ENCODE measurements around the gene STK17B.

Gene STK17B

DNA sequence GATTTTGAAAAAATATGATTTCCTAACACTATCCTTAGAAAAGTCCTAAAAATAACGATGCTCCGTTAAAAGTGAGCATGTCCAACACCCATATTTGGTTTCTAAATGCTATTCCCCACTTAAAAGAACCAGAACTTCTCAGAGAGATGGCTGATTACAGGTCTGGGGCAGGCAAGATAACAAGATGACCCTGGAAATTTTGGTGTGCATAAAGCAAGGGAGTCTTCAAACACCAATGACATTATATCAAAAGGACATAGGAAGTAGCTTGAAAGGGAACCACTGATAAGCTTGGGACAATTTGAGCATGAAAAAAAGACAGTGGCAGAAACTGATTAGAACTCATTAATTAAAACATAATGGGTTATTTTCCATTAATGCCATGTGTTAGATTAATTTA is 17.9 kb downstream of the STK17B start:
- no peak for DNase-seq

DNA sequence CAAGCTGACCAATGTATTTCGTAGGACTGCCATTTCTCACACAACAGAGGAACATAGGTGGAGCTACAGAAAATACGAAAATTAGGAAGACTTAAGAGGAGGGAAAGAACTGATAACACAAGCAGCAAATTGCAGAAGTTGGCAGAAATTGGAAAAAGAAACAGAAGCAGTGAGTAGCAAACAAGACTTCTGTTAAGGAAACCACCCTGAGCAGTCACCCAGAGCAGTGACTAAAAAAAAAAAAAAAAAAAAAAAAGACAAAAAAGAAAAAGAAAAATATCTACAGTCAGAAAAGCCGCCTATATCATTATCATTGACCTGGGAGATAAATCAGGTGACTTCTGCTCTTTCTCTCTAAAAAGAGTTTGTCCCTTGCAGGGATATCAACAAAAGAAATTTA is 21.4 kb downstream of the STK17B start:
- no peak for DNase-seq

DNA sequence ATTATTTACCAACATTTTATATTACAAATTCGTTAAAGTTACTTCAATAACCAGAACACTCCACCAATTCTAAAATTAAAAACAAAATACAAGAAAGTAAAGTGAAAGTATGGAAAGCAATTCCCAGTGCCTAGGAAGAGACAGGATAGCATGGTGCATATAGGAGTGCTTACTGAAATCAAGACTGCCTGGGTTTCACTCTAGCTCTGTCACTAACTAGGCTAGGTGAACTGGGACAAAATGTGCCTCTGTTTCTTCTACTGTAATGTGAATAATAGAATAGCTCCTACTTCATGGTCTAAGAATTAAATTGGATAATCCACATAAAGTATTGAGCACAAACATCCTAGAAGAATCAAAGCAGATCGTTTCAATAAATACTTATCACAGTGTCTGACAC is 22.6 kb downstream of the STK17B start:
- no peak for DNase-seq

DNA sequence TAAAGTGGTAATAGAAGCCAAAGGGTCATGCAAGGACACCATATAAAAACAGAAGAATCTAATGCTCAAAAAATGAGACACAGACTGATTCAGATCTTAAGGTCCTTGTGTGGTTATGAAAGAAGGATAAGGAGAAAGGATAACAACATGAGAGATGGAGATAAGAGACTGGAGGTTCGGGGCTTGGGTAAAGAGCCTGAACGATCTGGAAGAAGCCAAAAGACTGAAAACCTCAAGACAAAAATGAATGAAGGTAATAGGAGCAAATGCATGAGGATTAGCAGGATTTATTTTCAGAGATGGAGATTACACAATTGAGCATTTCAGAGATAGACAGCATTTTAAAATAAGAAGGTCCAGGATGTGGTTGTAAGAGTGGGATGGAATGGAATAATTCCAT is 26.1 kb downstream of the STK17B start:
- no peak for DNase-seq

DNA sequence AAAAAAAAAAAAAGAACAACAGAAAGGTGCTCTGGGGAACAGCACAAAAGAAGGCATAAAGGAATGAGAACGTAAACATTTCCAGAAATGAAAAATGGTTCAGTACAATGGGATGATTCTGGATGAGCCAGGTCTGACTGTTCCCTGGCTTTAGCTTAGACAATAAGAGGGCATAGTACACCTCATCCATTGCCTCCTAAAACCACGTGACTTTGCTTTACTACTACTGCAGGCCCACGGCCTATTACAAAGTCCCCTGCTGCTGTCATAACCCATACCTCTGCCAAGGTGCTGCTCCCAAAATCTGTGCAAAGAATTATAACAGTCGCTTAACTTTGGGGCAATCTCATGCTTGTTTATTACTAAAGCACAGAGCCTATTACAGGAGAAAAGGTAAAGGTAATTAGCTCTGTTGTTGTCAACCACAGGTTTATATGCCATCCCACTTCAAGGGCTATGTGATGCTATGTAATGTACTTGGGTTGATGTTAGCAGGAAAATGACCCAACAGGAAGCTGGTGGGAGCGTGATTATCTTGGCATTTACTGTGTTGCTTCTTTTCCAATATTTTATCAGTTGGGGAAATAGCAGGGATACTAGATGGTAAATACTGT is 26.8 kb downstream of the STK17B start:
- no peak for DNase-seq

DNA sequence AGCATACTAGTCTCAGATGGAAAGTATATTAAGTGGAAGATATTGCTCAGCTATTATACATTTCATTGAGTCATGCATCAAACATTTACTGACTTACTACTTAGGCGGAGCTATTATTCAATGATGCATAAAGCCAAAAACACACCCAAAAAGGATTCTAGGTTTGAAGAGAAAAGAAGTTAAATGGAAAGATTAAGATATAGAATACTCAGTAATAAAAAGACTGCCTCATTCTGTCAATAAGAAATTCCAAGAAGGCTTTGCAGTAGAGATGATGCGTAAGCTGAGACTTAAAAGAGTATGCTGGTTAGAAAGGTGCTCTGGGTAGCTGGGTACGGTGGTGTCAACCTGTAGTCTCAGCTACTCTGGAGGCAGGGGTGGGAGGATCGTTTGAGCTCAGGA is 27.6 kb downstream of the STK17B start:
- peak in 1 of 2 experiments; percentile 53 for DNase-seq

DNA sequence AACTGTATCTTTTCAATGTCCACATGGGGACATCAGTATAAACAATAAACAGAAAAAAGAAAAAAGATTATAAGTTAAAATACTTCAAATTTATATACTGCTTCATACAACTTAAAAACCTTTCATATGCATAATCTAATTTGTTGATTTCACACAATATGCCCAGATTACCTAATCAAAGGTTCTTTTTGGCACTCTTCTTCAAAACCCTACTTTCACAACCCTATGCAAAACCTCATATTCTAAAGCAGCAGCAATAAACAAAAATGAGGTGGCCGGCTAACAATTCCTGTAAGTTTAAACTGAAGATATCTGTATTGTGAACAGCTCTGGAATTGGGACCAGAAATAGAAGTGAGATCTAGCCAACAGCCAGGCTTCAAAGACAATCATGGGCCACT is 28.6 kb downstream of the STK17B start:
- DNase-seq: no peak

DNA sequence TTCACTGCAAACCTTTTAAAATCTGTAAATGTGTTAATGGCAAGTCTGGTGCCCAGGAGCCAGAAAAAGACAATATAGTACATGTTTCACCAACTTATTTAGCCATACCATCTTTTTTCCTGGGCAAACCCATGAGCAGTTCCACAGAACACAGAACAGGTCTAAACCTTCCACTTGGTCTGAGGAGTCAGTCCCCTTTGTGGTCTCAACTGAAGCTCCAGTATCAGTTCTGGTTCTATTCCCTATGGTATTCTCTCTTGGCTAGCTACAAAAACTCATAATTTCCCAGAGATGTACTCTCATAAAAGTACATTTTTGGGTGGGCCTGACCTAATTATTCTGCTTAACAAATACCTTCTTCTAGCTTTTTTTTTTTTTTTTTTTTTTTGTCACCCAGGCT is 31.2 kb downstream of the STK17B start:
- DNase-seq: no peak

DNA sequence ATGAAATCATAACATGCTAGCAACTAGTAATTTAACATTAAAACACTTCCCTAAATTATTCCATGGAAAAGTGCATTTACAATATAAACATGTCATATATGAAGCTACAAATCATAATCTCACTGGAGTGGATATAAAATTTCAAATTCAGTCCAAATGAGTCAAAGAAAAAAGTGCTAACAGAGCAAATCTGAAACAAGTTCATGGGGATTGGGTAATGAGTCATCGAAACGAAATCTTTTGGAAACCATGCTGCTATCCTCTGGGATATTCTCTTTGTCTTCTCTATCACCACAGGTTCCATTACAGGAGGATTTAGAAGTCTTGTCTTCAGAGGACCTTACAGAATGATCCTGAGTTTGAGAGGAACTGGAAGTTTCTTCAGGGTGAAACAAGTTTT is 34.1 kb downstream of the STK17B start:
- DNase-seq: no peak

DNA sequence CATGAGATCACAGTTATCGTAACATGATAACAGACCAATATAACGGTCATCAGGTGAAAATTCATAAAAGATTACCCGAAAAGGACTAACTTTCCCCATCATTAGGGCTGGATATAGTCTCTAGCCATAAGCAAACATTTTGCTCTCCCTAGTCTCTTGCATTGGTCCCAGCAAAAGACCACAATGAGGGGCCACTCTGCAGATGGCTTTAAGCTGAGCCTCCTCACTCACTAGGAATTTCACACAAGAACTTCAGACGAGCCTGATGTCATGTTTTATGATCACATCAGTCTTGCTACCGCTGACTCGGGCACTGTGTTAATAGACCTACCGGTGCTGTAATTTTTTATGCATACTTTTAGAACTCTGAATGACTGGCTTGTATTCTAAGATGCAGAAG is 35.2 kb downstream of the STK17B start:
- DNase-seq: no peak

DNA sequence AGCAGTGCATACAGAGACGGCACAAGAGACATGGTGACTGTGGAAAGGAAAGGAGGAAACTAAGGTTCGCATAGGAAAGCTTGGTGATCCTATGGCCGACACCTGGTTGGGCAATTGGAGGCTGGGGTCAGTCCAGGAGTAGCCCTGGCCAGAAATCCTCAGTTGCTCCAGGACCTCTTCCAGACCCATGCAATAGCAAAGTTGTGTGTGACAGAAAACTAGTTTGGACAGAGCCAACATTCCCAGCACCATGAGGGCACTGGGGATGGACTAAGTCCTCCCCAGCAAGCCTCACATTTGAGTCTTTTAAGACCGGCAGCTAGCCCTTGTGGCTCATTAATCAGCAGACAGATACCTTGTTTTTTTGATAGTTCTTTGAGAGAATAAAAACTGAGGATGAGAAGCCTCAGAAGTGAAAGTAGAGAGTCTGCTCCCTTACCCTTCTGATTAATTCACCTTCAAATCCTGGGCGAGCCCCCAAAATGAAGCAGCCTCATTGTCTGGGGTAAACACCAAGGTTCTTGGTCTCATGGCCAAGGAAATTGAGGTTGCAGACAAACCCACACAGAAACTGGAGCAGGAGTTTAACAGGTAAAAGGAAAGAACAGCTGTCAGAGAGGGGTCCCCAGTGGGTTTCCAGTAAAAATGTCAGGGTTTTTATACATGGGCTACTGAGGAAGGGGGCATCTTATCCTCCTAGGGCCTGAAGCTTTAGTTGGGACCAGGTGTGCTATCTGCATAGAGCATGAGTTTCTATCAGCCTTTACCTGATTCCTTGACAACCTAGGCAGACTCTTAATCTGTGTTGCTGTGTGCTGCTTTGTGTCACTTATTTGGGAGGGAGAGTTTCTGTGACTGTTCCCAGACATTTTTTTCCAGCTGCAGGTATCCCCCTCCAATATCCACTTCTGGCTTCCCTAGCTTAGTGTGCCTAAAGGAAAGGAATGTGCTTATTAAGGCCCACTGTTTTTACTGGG is 39.1 kb downstream of the STK17B start:
- DNase-seq: peak; percentile 29 to 51

DNA sequence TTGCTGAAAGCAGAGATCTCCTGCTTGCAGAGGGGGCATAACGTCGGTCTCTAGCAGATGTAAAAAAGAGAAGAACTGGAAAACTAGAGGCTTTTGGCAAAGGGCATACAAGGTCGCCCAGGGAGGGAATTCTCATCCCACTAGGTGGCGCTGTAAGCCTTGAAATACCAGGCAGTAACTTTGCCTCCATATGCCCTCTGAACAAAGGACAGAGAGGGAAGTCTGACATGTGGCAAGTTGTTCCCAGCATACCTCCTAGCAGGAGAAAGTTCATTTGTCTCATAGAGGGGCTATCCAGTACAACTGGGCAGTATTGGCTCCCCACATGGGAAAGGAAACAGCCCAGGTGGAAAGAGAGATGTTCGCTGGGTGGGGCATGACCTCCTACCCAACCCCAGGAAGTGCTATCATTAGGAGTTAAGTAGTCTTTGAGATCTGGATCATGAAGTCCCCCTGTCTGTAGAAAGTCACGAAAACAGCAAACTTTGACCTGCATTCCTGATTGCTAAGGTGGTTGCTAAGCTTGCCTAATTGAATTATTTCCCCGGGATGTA is 39.9 kb downstream of the STK17B start:
- peak; percentile 50 to 62 for DNase-seq

DNA sequence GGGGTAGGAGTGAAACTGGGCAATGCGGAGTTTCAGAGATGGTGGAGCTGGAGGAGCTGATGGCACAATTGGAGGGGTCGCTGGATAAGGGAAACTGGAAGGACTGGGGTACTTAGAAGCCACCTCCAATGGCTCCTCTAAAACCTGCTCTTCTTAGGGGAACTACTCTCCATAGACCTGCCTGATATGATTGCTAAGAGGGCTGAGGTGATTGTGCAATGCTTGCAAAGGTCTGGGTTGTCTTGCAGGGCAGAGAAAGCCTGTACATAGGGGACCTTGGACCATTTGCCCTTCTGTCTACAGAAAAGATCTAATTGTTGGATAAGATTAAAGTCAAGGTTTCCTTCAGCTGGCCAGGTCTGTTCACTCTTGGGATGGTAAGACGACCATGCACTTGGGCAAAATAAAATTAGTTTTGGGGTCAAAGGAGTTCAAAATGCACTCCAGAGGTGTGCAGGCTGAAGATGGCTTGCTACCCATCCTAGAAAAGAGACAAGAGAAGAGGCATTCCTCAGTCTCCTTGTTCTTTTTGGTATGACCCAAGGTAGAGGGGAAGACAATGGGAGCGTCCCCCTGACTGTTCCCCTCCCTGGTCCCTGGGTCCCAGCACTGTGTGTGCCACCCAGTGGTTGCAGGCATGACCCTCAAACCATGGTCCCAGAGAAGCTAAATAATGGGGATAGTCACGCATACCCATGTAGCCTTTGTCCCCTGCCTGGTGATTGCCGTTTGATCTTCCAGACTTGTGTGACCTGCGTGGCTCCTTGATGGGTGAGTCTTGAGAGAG is 41.1 kb downstream of the STK17B start:
- DNase-seq: no peak

DNA sequence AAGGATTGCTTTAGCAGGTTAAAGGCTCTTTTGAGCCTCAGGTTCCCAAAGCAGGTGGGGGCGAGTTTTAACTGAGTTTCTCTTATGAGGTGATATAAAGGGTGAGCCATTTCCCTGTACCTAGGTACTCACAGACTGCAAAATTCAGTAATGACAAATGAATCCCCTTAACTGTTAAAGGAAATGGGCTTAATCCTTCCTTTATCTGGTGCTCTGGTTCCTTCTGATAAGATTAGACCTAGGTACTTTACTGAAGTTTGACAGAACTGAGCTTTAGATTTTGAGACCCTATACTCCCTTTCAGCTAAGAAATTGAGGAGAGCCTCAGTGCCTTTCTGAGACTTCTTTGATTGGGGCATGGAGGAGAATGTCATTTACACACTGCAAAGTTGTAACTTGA is 42.6 kb downstream of the STK17B start:
- no peak for DNase-seq

DNA sequence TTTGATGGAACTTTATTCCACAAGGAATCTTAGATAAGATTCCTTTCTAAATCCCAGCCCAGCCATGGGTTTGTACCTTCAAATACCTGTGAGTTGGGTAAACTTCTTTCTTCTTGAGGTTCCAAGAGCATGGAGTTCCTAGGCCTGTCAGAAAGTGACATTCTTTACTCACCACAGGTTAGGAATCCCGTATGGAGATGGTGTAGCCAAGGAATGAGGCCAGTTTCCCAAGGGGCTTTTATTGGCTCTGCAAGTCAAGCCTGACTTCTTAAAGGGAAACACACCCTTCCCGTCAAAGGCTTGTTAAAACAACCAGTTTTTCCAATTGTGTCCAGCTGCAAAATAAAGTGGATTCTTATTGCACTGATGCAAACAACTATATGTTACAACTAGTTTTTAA is 45.8 kb downstream of the STK17B start:
- no peak for DNase-seq

DNA sequence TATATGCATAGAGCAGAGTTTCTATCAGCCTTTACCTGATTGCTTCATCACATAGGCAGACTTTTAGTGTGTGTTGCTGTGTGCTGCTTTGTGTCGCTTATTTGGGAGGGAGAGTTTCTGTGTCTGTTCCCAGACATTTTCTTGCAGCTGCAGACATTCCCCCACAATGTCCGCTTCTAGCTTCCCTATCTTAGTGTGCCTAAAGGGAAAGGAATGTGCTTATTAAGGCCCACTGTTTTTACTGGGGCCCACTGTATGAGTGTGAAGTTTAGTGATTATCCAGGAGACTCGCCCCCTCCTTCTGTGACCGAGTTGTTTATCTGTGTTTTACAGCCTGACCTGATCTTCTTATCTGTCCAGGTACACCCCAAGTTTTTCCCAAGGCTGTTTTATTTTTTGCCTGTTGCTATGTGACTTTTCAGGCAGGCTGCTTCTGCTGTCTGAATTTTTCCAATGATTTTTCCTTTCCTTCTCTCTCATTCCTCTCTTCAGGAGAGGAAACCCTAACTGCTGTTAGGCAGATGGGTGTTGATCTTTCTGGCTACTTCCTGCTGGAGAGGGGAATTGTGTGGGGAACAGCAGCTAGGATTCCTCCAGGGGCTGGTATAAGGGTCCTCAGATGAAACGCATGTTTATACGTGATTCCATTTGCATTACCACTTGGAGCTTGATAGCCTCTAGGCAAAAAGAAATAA is 47.6 kb downstream of the STK17B start:
- DNase-seq: no peak

DNA sequence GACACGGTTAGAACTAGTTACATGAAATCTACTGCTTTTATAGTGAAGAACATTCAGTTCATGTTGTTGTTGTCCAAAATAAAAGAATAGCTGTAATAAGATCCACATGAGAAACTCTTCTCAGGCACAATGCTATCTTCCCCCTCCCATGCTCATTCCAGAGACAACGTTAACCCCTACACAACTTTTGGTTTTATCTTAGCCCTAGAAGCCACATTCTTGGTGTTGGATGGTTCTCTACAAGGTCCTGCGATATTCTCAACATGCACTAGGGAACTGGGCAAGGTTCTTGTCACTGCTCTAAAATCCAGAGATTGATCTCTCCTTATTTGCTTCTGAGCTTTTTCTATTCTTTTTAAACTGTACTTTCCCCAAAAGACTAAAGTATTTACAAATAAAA is 51.5 kb downstream of the STK17B start:
- no peak for DNase-seq

DNA sequence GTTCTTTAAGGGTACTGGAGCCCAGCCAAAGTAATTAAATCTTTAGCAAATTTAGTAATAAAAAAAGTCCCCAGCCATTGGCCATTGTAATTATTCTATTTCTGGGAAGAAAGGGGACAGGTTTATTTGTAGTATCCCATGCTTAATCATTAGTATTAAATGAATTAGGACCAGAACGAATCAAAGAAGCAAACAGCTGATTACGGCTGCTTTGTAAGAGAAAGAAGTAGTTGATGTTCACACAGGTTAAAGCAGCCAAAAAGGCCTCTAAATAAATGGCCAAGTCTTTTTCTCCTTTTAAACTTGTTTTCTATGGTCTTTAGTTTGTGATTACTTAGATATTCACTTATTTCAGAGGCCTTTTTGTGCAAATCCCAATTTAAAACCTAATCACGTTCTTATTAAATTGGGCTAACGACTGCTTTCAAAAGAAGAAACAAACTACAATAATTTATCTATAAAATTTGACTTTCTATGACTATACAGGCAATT is 54.1 kb downstream of the STK17B start:
- DNase-seq: no peak

DNA sequence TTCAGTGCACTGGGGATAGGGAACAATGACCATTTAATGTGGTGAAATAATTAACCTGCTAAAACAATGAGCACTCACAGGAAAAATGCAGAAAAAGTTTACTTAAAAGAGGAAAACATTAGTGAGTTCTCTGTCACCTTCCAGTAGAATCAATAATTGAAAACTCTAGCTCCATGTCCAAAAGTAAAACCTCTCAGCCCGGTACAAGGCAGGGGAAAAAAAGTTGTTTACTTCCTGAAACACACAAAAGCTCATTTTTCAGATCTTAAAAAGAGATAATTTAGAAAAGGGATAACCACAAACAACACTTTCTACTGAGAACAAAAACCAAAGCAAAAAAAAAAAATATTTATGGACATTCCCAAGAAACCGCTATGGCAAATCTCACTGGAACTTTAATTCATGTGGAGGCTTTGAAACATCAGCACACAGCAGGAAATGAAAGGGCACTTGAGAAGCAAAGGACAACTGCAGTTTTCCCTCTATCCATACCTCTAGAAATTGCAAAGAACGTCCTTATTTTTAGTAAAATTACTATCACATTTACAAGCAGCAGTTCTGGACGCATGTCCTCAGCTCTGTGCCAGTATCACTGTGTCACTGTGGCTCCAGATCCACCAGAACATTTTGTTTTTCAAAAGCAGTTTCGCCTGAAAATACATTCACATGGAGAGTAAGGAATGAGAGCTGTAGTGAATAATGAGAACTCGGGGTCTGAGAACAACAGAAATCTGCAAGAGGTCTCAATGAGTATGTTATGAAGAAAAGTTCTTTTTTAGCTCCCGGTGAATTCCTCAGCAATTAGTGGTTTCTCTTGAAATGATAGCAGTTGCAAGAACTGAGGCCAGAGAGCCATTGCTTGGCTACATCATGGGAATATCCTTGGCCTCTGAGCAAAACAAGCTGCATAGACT is 58.1 kb downstream of the STK17B start:
- no peak for DNase-seq

DNA sequence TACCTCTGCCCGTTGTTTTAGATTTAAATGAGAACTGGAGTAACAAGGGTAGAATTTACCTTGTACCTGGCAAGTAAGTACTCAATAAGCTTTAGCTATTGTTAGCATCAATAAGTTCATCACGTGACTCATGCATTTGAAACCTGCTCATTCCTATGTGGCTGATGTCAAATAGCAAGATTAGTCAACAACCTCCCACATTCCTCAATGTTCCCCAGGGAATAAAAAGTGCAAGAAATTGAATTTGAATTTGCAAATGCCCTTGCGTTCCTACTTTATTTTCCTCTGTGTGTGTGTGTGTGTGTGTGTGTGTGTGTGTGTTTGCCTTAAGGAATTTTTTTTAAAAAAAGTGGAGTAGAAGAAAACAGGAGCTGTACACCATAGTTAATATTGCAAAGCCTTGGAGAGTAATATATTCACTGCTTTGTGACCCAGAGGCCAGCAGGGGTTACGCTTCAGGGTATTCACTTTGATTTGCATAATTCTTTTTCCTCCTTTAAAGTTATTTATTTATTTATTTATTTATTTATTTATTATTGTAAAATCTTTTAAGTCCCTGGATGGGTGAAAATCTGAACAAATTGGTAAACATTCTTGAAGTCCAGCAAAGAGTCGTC is 58.9 kb downstream of the STK17B start:
- no peak for DNase-seq

DNA sequence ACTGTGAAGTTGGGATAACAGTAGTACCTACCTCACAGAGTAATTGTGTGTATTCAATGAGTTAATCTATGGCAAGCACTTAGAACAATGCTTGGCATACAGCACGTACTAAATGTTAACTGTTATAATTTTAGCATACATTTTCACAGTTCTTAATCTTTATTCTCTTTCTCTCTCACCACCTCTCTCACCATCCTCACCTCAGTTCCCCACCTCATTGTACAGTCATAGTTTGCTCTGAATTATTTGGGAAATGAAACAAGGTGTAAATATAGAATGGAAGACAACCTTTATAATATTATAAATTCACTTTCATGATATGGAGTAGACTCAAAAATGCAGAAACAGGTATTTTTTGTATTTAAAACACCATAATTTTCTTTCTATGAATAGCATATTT is 62.8 kb downstream of the STK17B start:
- DNase-seq: no peak

Measured in stimulated activated CD4-positive, alpha-beta T cell treated with anti-CD3 and anti-CD28 coated beads, Interleukin-4, amount 100 ng/mL, for 4 hours (primary cell).